GM12891 (cell line): ENCODE results near the gene STRAP. TPM values are rescaled to one million over a fixed set of nuclear protein-coding genes. Genes with fewer than 3 reads are reported as not detected.

ENCODE experiments used
- DNase-seq: peaks from one replicate; pipeline ENCODE4 v3.0.0; 2011; ENCODE audit warnings: low spot score; ENCODE audit not compliant: insufficient read length
- FAIRE-seq: peaks from 2 replicates; lab custom pipeline; 2011; peaks lifted over from hg19 to GRCh38; lab: Jason Lieb, UNC
- PAX5 ChIP-seq: IDR thresholded peaks from 2 replicates; pipeline ENCODE4 v1.6.1; 2011; ENCODE audit warnings: low read length, moderate library complexity, mild to moderate bottlenecking; ENCODE audit not compliant: insufficient read depth, severe bottlenecking
- POLR2A ChIP-seq: IDR thresholded peaks from 2 replicates; pipeline ENCODE4 v1.6.1; 2011; ENCODE audit warnings: low read depth, low read length, control low read depth
- POLR2AphosphoS5 ChIP-seq: IDR thresholded peaks from 2 replicates; pipeline ENCODE4 v1.6.1; 2011; ENCODE audit warnings: low read depth, low read length, control low read depth
- POU2F2 ChIP-seq: IDR thresholded peaks from 2 replicates; pipeline ENCODE4 v1.6.1; 2011; ENCODE audit warnings: low read depth, mild to moderate bottlenecking, control low read depth, low read length, moderate library complexity
- SPI1 ChIP-seq: IDR thresholded peaks from 2 replicates; pipeline ENCODE4 v1.6.1; 2011; ENCODE audit warnings: low read depth, low read length, control low read depth
- TAF1 ChIP-seq: IDR thresholded peaks from 2 replicates; pipeline ENCODE4 v1.6.1; 2011; ENCODE audit warnings: low read depth, low read length, control low read depth
- polyA plus RNA-seq: library from polyadenylated mRNA; unstranded; fragments of >200 nt; gene quantifications from one replicate; pipeline ENCODE4 v1.2.1, GENCODE V29; 2012; ENCODE audit warnings: low read depth, missing spikeins, inconsistent platforms; ENCODE audit not compliant: missing spikeins

Gene STRAP, protein sequence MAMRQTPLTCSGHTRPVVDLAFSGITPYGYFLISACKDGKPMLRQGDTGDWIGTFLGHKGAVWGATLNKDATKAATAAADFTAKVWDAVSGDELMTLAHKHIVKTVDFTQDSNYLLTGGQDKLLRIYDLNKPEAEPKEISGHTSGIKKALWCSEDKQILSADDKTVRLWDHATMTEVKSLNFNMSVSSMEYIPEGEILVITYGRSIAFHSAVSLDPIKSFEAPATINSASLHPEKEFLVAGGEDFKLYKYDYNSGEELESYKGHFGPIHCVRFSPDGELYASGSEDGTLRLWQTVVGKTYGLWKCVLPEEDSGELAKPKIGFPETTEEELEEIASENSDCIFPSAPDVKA
- 91.2 TPM for polyA plus RNA-seq

DNA sequence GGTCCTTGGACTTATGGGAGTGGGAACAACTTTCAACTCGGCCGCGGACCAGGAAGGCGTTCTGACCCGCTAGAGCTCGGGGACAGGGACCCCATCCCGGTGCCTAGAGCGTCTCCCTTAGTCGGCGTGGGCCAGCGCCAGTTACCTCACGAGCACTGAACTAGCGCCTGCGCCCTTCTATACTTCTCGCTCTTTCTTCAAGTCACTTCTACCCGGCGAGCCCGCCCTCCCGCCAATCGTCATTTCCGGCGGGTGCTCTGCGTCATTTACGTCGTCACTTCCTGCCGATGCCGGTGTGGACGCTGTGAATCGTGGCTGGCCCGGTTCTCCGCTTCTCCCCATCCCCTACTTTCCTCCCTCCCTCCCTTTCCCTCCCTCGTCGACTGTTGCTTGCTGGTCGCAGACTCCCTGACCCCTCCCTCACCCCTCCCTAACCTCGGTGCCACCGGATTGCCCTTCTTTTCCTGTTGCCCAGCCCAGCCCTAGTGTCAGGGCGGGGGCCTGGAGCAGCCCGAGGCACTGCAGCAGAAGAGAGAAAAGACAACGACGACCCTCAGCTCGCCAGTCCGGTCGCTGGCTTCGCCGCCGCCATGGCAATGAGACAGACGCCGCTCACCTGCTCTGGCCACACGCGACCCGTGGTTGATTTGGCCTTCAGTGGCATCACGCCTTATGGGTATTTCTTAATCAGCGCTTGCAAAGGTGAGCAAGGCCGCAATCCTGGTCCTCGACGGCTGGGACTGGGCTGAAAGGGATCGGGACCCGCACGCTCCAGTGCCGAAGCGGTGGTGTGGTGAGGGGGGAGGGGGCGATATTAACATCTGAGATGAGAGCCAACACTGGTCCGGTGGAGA lies at the start of gene STRAP:
TSS of gene STRAP (plus strand) at position 270 of the 854 bp plus-strand sequence. CDS start at position 591, 321 bp downstream.
- peak; percentile 99 for FAIRE-seq
- TF ChIP-seq POLR2AphosphoS5: peak; percentile 97
- TF ChIP-seq SPI1: no peak
- TF ChIP-seq POLR2A: peak; percentile 97
- peak; percentile 88 for TF ChIP-seq TAF1
- TF ChIP-seq PAX5: no peak
- no peak for TF ChIP-seq POU2F2
- DNase-seq: peak; percentile 74

DNA sequence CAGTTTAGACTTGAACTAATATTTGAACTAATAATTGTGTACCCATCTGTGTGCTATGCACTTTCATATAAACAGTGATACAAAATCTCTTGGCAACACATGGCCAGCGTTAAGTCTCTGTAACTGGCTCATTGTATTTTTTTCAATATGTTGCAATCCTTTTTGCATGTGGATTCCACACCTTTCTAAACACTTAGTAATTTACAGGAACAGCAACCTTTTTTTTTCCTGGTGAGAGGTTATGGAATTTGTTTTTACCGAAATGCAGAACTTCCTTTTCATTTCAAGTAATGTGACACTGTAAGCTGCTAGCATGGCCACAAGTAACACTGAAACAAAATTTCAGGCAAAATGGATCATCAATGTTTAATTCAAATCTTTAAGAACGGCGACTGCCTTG lies 47.6 kb upstream of the STRAP start:
- TF ChIP-seq SPI1: no peak
- TF ChIP-seq PAX5: no peak
- TF ChIP-seq POLR2A: no peak
- no peak for TF ChIP-seq POLR2AphosphoS5
- no peak for TF ChIP-seq TAF1
- no peak for TF ChIP-seq POU2F2
- no peak for FAIRE-seq
- no peak for DNase-seq

DNA sequence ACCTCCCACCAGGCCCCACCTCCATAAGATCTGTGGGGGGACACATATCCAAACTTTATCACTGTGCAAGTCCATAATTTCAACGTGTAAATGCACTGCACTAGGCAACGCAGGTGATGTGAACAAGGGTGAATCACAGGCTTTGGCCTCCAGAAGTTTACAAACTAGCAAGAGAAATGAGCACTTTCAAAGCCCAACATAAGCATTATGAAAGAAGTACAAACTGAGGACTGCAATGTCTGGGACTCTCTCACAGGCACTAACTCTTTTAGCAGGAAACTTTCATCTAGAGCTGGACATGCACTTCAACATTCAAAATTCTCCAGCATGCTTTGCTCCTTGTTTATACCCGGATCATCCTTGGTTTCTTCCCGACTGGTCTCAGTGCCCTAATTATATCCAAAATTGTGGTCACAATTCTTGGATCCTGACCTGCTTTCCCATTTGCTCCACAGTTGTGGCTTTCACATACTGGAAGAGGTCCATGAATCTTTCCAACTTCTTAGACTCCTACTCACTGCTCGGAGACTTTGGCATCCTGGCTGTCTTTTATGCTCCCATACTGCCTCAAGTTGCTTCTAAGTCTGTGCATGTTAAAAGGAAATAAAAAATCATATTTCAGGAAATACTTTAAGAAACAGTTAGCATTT lies 44.9 kb upstream of the STRAP start:
- DNase-seq (no peak), FAIRE-seq (no peak)
- no peak for TF ChIP-seq POLR2A
- TF ChIP-seq POU2F2: no peak
- no peak for TF ChIP-seq POLR2AphosphoS5
- TF ChIP-seq SPI1: no peak
- no peak for TF ChIP-seq PAX5
- no peak for TF ChIP-seq TAF1

GRCh38 chr12:15839041-15839440 lies 43.1 kb upstream of the STRAP start:
- DNase-seq (no peak), FAIRE-seq (no peak)
- no peak for TF ChIP-seq POLR2A
- TF ChIP-seq PAX5: no peak

DNA sequence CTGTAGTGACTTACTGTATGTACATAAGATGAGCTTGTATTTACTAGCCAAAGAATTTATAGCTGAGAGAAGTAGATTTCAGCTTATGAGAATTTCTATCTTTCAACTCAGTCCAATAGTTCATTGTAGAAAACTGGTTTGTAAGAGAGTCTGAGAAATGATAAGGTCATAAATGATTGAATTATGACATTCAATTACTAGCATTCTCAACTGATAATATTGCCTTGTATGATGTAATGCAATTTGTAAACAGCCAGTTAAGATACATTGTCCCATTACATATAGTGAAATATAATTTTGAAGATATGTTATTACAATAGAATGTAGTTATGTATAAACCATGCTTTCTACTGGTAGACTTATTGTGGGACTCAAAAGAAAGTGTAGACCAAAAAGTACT lies 42.5 kb upstream of the STRAP start:
- DNase-seq: no peak
- FAIRE-seq: no peak
- TF ChIP-seq PAX5: no peak
- TF ChIP-seq TAF1: no peak
- no peak for TF ChIP-seq POLR2AphosphoS5

- TF ChIP-seq TAF1: no peak
- TF ChIP-seq SPI1: no peak
- no peak for TF ChIP-seq PAX5
- no peak for TF ChIP-seq POU2F2
- TF ChIP-seq POLR2A: no peak
- TF ChIP-seq POLR2AphosphoS5: no peak
- DNase-seq (no peak), FAIRE-seq (no peak)
Measured at GRCh38 chr12:15842108-15842507, 40.1 kb upstream of the STRAP start.

GRCh38 chr12:15846887-15847286 lies 35.3 kb upstream of the STRAP start:
- TF ChIP-seq POU2F2 (no peak), SPI1 (no peak), TAF1 (no peak), POLR2A (no peak), PAX5 (no peak), POLR2AphosphoS5 (no peak)
- no peak for FAIRE-seq
- no peak for DNase-seq

DNA sequence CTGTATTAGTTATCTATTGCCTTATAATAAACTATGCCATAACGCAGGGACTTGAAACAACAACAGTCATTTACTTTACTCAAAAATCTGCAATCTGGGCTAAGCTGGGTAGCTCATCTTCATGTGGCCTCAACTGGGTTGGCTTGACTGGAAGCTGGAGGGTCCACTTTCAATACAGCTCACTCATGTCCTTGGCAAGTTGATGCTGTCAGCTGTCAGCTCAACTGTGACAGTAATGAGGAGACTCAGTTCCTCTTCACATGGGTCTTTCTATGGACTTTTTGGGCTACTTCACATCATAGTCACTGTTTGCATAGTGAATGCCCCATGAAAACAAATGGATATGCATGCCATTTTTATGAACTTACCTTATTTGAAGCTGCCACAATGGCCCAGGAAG lies 33.6 kb upstream of the STRAP start:
- no peak for DNase-seq
- TF ChIP-seq SPI1 (0 out of 2 replicates have a peak, but pooled peaks have one; percentile 28), POU2F2 (no peak)
- no peak for FAIRE-seq

GRCh38 chr12:15851045-15851620 lies 31.1 kb upstream of the STRAP start:
- no peak for DNase-seq
- TF ChIP-seq POU2F2 (no peak), POLR2A (no peak), POLR2AphosphoS5 (no peak), TAF1 (no peak), PAX5 (no peak)
- FAIRE-seq: no peak
